SIG-M5 treated with dmso at 0.1 percent for 504 hours (cell line): ENCODE data around the gene ZFYVE16.
"Not testable (repeated sequence)": the region's sequence is repeated elsewhere in the genome, so short reads cannot be mapped to it uniquely, and the experiment has no call there.

ENCODE experiments used
- DNase-seq: peaks from one replicate; lab custom pipeline; 2025; ENCODE audit not compliant: unreplicated experiment; lab: John Stamatoyannopoulos, UW

ZFYVE16 gene

GRCh38 chr5:80409367-80409966 is 1.6 kb downstream of the ZFYVE16 start:
- DNase-seq: no peak

DNA sequence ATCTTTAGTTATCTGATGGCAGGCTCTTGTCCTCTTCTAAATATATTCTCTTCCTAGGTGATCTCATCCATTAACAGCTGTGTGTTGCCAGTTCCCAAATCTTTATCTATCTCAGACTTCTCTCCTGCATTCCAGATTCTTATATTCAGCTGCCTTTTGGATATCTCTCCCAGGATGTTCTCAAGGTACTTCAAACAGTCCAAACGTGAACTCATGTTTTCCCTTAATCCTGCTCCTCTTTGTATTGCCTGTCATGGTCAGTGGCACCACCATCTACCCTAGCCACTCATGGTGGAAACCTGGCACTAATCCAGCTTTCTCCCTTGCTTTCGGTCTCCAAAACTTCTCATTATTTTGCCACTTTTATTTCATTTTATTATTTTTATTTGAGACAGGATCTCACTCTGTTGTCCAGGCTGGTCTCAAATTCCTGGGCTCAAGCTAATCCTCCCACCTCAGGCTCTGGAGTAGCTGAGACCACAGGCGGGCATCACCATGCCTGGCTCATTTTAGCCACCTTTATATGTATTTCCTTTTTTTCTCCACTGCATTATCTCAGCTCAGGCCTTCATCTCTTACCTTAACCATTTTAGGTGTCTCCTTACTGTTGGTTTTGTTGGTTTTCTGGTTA is 3.8 kb downstream of the ZFYVE16 start:
- no peak for DNase-seq

DNA sequence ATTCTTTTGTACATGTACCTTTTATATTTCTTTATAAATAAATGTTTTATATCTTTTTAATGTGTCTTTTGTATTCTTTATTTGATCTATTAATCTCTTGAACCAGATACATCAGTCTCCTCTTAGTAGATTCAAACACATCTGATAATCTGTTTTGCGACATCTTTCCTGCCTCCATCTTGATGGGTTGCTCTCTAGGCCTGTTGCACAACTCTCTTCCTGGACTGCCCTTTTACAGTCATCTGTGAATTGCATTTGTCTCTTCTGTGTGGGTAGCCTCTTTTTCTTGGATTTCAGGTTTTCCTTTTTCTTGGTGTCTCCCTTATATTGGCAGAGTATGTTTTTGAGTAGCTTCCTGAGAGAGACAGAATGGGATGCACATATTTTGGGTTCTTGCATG is 6.2 kb downstream of the ZFYVE16 start:
- peak; percentile 89 for DNase-seq

GRCh38 chr5:80417973-80418372 is 10.1 kb downstream of the ZFYVE16 start:
- no peak for DNase-seq

DNA sequence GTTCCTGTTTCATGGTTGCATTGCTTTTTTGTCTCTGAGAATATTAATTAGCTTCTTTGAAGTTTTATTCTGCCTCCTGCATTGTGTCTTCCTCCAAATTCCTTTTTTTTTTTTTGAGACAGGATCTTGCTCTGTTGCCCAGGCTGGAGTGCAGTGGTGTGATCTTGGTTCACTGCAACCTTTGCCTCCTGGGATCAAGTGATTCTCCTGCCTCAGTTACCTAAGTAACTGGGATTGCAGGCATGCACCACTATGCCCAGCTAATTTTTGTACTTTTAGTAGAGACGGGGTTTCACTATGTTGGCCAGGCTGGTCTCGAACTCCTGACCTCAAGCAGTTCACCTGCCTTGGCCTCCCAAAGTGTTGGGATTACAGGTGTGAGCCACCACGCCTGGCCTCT is 16.5 kb downstream of the ZFYVE16 start:
- DNase-seq: not testable (repeated sequence)

GRCh38 chr5:80435476-80435875 is 27.6 kb downstream of the ZFYVE16 start:
- no peak for DNase-seq

DNA sequence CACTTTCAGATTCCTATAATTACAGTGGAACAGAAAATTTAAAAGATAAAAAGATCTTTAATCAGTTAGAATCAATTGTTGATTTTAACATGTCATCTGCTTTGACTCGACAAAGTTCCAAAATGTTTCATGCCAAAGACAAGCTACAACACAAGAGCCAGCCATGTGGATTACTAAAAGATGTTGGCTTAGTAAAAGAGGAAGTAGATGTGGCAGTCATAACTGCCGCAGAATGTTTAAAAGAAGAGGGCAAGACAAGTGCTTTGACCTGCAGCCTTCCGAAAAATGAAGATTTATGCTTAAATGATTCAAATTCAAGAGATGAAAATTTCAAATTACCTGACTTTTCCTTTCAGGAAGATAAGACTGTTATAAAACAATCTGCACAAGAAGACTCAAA is 29.5 kb downstream of the ZFYVE16 start:
- DNase-seq: peak; percentile 78

GRCh38 chr5:80438739-80439138 is 30.9 kb downstream of the ZFYVE16 start:
- DNase-seq: no peak

DNA sequence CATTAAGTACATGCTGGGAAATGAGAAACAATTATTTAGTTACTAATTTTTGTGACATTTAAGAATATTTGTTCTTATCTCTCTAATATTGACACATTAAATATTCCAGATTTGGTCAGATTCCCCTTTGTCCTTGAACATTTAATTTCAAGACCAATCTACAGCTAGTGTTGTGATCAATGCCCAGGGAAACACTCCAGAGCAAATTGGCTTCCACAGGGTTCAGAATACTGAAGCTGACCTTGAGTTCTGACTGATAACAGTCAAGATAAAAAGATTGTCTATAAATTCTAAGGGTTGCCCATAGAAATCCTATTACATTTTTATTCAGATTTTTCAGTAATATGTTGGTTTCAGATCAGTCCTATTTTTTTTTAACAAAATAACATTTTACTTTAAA is 31.3 kb downstream of the ZFYVE16 start:
- no peak for DNase-seq

- DNase-seq: no peak
Measured at GRCh38 chr5:80442742-80443141, 34.9 kb downstream of the ZFYVE16 start.

- DNase-seq: no peak
Measured at GRCh38 chr5:80453366-80453765, 45.5 kb downstream of the ZFYVE16 start.

GRCh38 chr5:80463269-80463668 is 55.4 kb downstream of the ZFYVE16 start:
- DNase-seq: no peak

GRCh38 chr5:80466669-80467485 is 59.0 kb downstream of the ZFYVE16 start:
- peak; percentile 76 for DNase-seq

DNA sequence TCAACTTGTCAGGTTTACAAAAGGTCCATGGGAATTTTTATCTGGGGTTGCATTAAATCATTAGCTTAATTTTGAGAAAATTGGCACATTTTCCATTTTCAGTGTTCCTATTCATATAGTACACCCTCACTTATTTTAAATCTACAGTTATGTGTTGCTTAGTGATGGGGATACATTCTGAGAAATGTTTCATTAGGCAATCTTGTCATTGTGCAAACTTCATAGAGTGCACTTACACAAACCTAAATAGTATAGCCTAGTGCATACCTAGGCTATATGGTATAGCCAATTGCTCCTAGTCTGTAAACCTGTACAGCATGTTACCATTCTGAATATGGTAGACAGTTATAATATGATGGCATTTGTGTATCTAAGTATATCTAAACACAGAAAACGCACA is 60.3 kb downstream of the ZFYVE16 start:
- DNase-seq: no peak

DNA sequence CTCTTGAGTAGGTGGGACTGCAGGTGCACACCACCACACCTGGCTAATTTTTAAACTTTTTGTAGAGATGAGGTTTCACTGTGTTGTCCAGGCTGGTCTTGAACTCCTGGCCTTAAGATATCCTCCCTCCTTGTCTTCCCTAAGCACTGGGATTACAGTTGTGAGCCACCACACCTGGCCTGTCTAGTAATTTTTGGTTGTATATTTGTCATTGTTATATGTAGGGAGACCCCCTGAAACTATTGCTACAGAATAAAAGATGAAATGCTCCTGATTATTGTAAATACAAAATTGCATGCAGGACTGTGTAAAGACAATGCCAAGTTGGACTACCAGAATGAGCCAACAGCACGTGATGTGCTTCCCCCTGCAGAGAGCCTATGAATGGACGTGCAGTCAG is 62.8 kb downstream of the ZFYVE16 start:
- not testable (repeated sequence) for DNase-seq

- no peak for DNase-seq
Measured at GRCh38 chr5:80474929-80475328, 67.1 kb downstream of the ZFYVE16 start.

GRCh38 chr5:80479713-80480112 is 71.8 kb downstream of the ZFYVE16 start:
- no peak for DNase-seq

DNA sequence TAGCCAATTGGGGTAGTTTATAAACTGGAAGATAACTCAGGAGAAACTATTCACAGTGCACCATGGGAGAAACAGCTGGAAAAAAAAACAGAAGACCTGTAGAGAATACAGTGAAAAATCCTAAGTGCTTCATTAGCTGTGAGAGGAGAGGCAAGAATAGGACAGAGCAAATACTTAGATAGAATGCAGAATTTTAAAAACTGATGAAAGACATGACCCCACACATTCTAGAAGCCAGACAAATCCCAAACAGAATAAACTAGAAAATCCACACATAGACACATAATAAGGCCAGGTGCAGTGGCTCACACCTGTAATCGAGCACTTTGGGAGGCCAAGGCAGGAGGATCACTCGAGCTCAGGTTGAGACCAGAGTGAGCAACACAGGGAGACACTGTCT is 72.5 kb downstream of the ZFYVE16 start:
- DNase-seq: no peak

GRCh38 chr5:80481019-80481893 is 73.4 kb downstream of the ZFYVE16 start:
- peak; percentile 62 for DNase-seq

GRCh38 chr5:80482578-80482977 is 74.7 kb downstream of the ZFYVE16 start:
- DNase-seq: no peak

GRCh38 chr5:80483636-80484232 is 75.9 kb downstream of the ZFYVE16 start:
- DNase-seq: no peak
